Myocyte (in vitro differentiated cells): ENCODE results near the gene CAMK2A. TPM values are rescaled to one million over a fixed set of nuclear protein-coding genes. Genes with fewer than 3 reads are reported as not detected.
A peak's percentile ranks its signal among the peaks of the same experiment; 100 is the strongest.

Source experiments
- DNase-seq: peaks from one replicate; pipeline ENCODE4 v3.0.0-alpha.2; 2012; ENCODE audit warnings: low read depth
- polyA plus RNA-seq: library from polyadenylated mRNA; unstranded; fragments of >200 nt; gene quantifications from one replicate; pipeline ENCODE4 v1.2.1, GENCODE V29; 2012; ENCODE audit warnings: missing spikeins
- total RNA-seq: library from RNA; depleted of rRNA; stranded (reverse); fragments of >200 nt; gene quantifications from 2 replicates; pipeline ENCODE4 v1.2.3, GENCODE V29; 2014

CAMK2A gene
- 5.0 and 8.6 TPM in 2 replicates for total RNA-seq
- polyA plus RNA-seq = 3.0 TPM

GRCh38 chr5:150289551-150290390, at the start of gene CAMK2A:
Gene CAMK2A, minus strand, starts transcription at chr5:150289773. Its CDS starts 148 bp downstream, at chr5:150289625.
- DNase-seq = no peak

GRCh38 chr5:150339165-150339564, 49.6 kb upstream of the CAMK2A start:
- peak; percentile 90 for DNase-seq

- DNase-seq = peak; percentile 85
Measured at GRCh38 chr5:150338546-150338945, 49.0 kb upstream of the CAMK2A start.

GRCh38 chr5:150335778-150336177, 46.2 kb upstream of the CAMK2A start:
- no peak for DNase-seq

GRCh38 chr5:150333400-150333799, 43.8 kb upstream of the CAMK2A start:
- DNase-seq = no peak

GRCh38 chr5:150329881-150330876, 40.6 kb upstream of the CAMK2A start:
- DNase-seq = no peak

- no peak for DNase-seq
Measured at GRCh38 chr5:150329038-150329437, 39.5 kb upstream of the CAMK2A start.

GRCh38 chr5:150328515-150328914, 38.9 kb upstream of the CAMK2A start:
- no peak for DNase-seq

GRCh38 chr5:150327139-150327538, 37.6 kb upstream of the CAMK2A start:
- DNase-seq = no peak

- no peak for DNase-seq
Measured at GRCh38 chr5:150326707-150327106, 37.1 kb upstream of the CAMK2A start.

- no peak for DNase-seq
Measured at GRCh38 chr5:150325426-150325825, 35.9 kb upstream of the CAMK2A start.

- no peak for DNase-seq
Measured at GRCh38 chr5:150323819-150324218, 34.2 kb upstream of the CAMK2A start.

- no peak for DNase-seq
Measured at GRCh38 chr5:150323092-150323491, 33.5 kb upstream of the CAMK2A start.

GRCh38 chr5:150322202-150322601, 32.6 kb upstream of the CAMK2A start:
- DNase-seq = no peak

- DNase-seq = no peak
Measured at GRCh38 chr5:150321784-150322183, 32.2 kb upstream of the CAMK2A start.

GRCh38 chr5:150321211-150321610, 31.6 kb upstream of the CAMK2A start:
- no peak for DNase-seq

GRCh38 chr5:150320044-150320613, 30.6 kb upstream of the CAMK2A start:
- peak; percentile 79 for DNase-seq

- no peak for DNase-seq
Measured at GRCh38 chr5:150319484-150319790, 29.9 kb upstream of the CAMK2A start.

GRCh38 chr5:150318613-150319483, 29.3 kb upstream of the CAMK2A start:
- DNase-seq = no peak
